MM.1S (cell line): Measurements from ENCODE around the gene FADS1.

Experiments
- EZH2 ChIP-seq: fragments of 300-600 bp; sonication (generic); optimal IDR thresholded peaks from 2 replicates; pipeline ENCODE3; 2017; ENCODE audit warnings: low read depth, mild to moderate bottlenecking, antibody characterized with exemption, low read length, mixed read lengths
- TF ChIP-seq, protein P1 (sequence below): fragments of 300-600 bp; sonication (generic); IDR thresholded peaks from 2 replicates; pipeline ENCODE4 v1.5.1; 2016; ENCODE audit warnings: antibody characterized with exemption, low read length, mixed read lengths

DNA sequence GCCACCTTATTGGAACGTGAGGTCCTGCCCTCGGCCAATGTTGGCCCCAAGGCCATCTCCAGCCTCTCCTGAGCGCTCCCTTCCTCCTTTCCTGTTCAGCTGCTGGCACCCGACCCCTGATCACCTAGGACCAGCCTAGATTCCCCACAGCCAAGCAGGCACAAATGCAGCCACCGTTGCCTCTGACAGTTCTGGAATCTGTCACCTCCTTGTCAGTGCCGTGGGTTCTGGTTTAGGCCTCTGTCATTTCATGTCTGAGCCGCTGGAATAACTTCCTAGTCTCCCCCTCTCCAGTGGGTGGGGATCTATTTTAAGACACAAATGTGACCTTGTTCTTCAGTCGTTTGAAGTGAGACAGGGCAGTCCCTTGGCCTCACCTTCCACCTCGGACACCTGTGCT lies 44.8 kb upstream of the FADS1 start:
- TF ChIP-seq, protein P1, sequence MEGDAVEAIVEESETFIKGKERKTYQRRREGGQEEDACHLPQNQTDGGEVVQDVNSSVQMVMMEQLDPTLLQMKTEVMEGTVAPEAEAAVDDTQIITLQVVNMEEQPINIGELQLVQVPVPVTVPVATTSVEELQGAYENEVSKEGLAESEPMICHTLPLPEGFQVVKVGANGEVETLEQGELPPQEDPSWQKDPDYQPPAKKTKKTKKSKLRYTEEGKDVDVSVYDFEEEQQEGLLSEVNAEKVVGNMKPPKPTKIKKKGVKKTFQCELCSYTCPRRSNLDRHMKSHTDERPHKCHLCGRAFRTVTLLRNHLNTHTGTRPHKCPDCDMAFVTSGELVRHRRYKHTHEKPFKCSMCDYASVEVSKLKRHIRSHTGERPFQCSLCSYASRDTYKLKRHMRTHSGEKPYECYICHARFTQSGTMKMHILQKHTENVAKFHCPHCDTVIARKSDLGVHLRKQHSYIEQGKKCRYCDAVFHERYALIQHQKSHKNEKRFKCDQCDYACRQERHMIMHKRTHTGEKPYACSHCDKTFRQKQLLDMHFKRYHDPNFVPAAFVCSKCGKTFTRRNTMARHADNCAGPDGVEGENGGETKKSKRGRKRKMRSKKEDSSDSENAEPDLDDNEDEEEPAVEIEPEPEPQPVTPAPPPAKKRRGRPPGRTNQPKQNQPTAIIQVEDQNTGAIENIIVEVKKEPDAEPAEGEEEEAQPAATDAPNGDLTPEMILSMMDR: no peak
- TF ChIP-seq EZH2: no peak
